Stimulated activated naive CD8-positive, alpha-beta T cell treated with anti-CD3 and anti-CD28 coated beads, Interleukin-15, Interleukin-2, amounts not matched to agents 100 ng/mL and 50 ng/mL, for 24 hours (primary cell): ENCODE results near the gene MRAP2.
"Not testable (repeated sequence)": the region's sequence is repeated elsewhere in the genome, so short reads cannot be mapped to it uniquely, and the experiment has no call there.

Experiments used
- H3K27ac Mint-ChIP-seq: one replicate; pipeline ENCODE4 v1.8.0; 2021; ENCODE audit warnings: mild to moderate bottlenecking, mixed read lengths
- H3K27me3 Mint-ChIP-seq: one replicate; pipeline ENCODE4 v1.8.0; 2021; ENCODE audit warnings: mixed read lengths
- H3K36me3 Mint-ChIP-seq: one replicate; pipeline ENCODE4 v1.8.0; 2021; ENCODE audit warnings: low read depth, mixed read lengths
- H3K4me1 Mint-ChIP-seq: one replicate; pipeline ENCODE4 v1.8.0; 2021; ENCODE audit warnings: low read depth, mixed read lengths
- H3K4me3 Mint-ChIP-seq: one replicate; pipeline ENCODE4 v1.8.0; 2021; ENCODE audit warnings: mild to moderate bottlenecking, mixed read lengths
- H3K9me3 Mint-ChIP-seq: one replicate; pipeline ENCODE4 v1.8.0; 2021; ENCODE audit warnings: mixed read lengths

MRAP2 gene

DNA sequence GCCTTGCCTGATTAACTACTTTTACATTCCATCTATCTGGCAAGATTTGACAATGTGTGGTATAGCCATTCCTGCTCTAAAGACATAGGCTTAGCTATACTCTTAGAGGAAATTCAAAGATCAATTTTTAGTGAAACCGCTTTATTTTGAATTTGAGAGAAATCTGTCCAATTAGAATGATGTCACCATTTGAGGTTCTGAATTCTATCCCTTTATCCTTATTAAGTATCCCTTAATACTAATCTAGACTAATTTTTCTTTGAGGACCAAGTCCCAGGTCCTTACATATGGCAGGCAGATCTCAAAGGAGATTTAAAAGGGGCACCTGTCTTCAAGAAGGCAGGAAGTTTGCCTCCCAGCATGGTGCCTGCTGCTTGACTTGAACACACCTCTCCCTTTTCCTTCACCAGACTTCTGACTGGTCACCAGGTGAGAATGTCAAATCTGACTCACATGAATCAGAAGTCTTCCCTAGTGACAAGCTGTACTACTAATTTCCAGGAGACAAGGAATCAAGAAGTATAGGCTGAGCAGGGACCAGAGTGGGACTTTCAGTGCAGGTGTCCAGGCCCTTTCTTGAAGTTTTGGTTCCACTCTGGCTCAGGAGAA, 15.0 kb upstream of the MRAP2 start:
- H3K4me1 Mint-ChIP-seq = no peaks in the 10 kb centered on the region
- H3K4me3 Mint-ChIP-seq = no peak overlapping the region
- H3K9me3 Mint-ChIP-seq = no peaks in the 10 kb centered on the region
- H3K27me3 Mint-ChIP-seq = peaks cover 7% of the 10 kb centered on the region
- H3K36me3 Mint-ChIP-seq = no peaks in the 10 kb centered on the region
- no peak overlapping the region for H3K27ac Mint-ChIP-seq

DNA sequence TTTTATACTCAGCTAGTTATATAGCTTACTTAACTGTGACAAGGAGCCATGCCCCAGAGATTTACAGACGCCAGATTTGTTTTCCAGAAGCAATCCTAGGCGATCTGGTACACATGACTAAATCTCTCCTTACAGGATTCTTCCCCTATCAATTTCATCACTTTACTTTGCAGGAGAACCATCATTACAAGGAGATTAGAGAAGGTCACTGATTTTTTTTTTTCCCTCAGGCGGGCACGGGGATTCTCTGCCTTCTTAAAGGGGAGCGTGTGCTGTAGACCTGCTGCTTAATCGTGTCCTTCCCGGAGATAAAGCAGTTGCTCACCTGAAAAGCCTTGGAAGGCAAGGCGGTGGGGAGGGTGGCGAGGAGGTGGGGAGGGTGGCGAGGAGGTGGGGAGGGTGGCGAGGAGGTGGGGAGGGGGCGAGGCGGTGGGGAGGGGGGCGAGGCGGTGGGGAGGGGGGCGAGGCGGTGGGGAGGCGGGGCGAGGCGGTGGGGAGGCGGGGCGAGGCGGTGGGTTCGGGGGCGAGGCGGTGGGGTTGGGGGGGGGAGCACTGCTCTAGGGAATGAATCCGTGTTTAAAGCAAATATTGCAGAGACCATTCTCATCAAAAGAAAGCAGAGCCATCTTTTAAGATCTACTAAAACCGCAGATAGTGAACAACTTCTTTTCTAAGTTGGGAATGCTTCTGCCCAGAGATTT, 14.3 kb upstream of the MRAP2 start:
- Mint-ChIP-seq H3K9me3 (no peaks in the 10 kb centered on the region), H3K27me3 (peaks cover 7% of the 10 kb centered on the region), H3K4me1 (no peaks in the 10 kb centered on the region), H3K36me3 (no peaks in the 10 kb centered on the region), H3K4me3 (no peak overlapping the region), H3K27ac (no peak overlapping the region)

DNA sequence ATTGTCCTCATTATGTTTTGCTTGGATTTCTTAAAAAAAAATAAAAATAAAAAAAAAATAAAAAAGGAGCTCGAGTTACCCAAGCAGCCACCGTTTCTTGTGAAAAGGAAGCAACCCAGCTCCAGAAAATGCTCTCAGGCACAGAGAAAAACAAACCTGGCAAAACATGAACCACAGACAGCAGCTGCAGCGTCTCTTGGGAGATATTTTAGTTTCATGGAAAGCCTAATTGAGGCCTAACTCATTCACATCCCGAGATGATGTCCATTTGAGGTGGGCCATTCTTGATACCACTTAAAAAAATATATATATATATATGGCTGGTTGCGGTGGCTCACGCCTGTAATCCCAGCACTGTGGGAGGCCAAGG, 13.7 kb upstream of the MRAP2 start:
- Mint-ChIP-seq H3K4me1 (no peaks in the 10 kb centered on the region), H3K4me3 (no peak overlapping the region), H3K9me3 (no peaks in the 10 kb centered on the region), H3K36me3 (no peaks in the 10 kb centered on the region), H3K27ac (no peak overlapping the region), H3K27me3 (peaks cover 7% of the 10 kb centered on the region)

DNA sequence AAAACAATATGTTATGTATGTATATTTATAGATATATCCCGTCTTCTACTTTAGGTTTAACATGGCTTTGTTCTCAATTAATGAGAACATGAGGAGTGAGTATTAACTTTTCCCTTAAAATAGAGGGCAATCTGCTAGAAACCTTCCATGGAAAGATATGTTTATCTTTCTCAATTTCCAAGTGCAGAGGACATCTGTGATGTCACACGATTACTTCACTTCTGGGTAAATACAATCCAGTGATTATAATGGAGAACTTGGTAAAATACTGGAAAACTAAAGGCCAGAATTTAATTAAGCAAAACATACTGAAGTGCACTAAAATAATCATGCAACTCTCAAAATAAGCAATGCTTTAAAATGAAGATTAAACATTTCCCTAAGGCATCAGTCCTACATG, 11.9 kb upstream of the MRAP2 start:
- H3K36me3 Mint-ChIP-seq = no peaks in the 10 kb centered on the region
- H3K27me3 Mint-ChIP-seq = peaks cover 12% of the 10 kb centered on the region

DNA sequence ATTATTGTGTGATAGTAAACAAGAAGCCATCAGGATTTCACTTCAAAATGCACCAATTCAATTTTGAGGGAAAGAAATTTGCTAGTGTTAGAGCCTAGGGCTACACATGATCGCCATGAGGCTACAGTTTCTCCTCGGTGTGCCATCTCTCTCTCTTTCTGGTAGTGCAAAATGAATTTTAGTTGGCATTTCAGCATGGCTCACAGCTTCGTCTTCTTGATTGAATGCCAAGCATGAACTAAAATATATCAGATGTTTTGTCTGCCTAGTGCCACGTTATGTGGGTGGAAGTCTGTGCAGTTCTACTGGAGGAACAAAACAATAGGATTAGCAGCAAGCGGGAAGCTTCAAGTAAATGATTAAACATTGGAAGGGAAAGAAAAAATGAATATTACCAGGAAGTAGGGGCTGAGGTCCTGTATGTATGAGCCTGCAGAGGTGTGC, 6.8 kb upstream of the MRAP2 start:
- Mint-ChIP-seq H3K27me3 (peaks cover 27% of the 10 kb centered on the region), H3K9me3 (peaks cover 6% of the 10 kb centered on the region), H3K36me3 (no peaks in the 10 kb centered on the region), H3K4me3 (no peak overlapping the region), H3K4me1 (no peaks in the 10 kb centered on the region), H3K27ac (no peak overlapping the region)

More for the DNA sequence above, 11.9 kb upstream of the MRAP2 start:
- no peaks in the 10 kb centered on the region for H3K4me1 Mint-ChIP-seq
- peaks cover 6% of the 10 kb centered on the region for H3K9me3 Mint-ChIP-seq
- H3K27ac Mint-ChIP-seq = no peak overlapping the region
- H3K4me3 Mint-ChIP-seq = no peak overlapping the region

DNA sequence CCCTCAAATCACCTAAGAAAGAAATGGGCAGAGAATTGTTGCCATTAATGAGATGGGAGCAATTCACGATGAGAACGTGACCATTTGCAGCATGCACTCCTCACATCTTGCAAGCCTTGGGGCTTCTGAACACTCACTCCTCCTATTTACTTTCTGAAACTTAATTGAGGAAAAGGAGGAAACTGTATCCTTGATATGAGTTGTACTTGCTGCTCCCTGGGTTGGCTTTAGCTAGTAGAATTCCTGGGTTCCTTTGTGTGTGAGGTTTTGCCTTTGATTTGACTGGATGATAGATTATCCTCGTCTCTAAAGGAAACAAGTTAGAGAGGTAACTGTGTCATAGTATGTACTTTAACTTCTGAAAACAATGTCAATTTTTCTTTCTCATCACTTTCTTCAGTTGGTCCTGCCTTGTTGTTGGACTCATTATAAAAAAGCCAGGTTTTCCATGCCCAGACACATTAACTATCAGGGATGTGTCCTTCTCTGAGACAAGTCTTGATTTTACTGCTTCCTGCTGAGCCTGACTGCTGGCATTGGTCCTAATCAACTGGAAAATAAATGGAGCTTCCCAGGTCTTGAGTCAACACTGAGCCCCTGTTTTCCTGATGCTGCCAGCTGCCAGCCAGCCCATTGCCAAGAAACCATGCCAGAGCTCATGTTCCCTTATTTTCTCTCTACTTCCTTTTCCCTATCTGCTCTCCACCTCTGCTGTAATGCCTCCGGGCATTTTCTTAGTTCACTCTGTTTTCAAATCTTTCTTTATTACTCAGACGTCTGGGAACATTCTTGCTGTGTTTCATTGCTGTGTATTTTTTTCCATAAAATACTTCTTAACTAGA, 6.0 kb upstream of the MRAP2 start:
- Mint-ChIP-seq H3K36me3 (no peaks in the 10 kb centered on the region), H3K4me1 (no peaks in the 10 kb centered on the region), H3K27ac (no peak overlapping the region), H3K27me3 (peaks cover 36% of the 10 kb centered on the region), H3K4me3 (no peak overlapping the region), H3K9me3 (peaks cover 6% of the 10 kb centered on the region)

DNA sequence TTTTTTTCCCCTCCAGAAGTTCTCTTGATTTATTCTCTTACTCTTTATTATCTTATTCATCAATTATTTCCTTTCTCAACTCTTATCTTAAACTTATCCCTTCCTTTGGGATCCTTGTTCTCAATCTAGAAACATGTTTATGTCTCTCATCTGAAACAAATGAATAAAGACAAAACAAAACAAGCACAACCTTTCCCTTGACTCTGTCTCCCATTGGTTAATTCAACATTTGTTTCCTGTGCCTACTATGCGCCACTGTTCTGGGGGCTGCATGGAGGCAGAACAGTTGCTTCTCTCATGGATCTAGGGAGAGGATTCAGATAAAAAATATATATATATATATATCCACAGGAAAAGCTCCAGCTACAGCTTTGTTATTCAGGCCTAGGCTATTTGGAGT, 5.2 kb upstream of the MRAP2 start:
- Mint-ChIP-seq H3K27ac (no peak overlapping the region), H3K4me3 (no peak overlapping the region), H3K27me3 (peaks cover 43% of the 10 kb centered on the region), H3K4me1 (no peaks in the 10 kb centered on the region), H3K36me3 (no peaks in the 10 kb centered on the region), H3K9me3 (peaks cover 6% of the 10 kb centered on the region)

DNA sequence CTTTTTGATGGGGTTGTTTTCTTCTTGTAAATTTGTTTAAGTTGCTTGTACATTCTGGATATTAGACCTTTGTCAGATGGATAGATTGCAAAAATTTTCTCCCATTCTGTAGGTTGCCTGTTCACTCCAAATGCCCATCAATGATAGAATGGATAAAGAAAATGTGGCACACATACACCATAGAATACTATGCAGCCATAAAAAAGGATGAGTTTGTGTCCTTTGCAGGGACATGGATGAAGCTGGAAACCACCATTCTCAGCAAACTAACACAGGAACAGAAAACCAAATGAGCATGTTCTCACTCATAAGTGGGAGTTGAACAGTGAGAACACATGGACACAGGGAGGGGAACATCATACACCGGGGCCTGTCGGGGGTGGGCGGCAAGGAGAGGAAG, 1.6 kb upstream of the MRAP2 start:
- H3K4me1 Mint-ChIP-seq, H3K27ac Mint-ChIP-seq, H3K36me3 Mint-ChIP-seq, H3K4me3 Mint-ChIP-seq, H3K9me3 Mint-ChIP-seq: not testable (repeated sequence)
- H3K27me3 Mint-ChIP-seq = peaks cover 59% of the 10 kb centered on the region

DNA sequence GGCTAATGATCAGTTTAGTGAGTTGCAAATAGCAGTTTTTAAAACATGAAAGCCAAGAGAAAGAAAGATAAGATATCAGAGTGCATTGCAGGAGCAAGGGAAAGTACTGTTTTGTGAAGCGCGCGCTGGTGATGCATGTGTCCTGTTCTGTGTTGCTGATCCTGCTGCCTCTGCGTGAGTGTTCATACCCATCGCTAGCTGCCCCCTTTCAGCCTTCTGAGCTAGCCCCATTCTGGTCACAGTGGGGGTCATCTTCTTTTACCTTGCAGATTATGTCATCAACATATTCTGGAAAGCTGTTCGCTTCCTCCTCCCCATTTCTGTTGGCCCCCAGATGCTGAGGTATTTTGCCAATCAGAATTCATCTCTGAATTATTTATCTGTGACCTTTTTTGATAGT, 1.9 kb downstream of the MRAP2 start:
- no peak overlapping the region for H3K4me3 Mint-ChIP-seq
- peaks cover 54% of the 10 kb centered on the region for H3K27me3 Mint-ChIP-seq

DNA sequence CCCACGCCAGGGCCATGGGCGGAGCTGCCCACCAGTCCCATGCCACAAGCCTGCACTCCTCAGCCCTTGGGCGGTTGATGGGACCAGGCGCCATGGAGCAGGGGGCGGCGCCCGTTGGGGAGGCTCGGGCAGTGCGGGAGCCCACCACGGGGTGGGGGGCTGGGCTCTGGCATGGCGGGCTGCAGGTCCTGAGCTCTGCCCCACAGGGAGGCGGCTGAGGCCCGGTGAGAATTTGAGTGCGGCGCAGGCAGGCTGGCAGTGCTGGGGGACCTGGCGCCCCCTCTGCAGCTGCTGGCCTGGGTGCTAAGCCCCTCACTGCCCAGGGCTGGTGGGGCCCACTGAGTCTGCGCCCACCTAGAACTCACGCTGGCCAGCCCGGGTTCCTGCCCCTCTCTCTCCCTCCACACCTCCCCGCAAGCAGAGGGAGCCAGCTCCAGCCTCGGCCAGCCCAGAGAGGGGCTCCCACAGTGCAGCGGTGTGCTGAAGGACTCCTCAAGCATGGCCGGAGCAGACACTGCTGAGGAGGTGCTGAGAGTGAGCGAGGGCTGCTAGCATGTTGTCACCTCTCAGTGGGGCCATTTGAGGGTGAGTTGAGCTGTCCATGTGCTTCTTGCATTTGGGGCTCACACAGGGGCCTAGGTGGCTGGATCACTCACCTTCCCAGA, 4.0 kb downstream of the MRAP2 start:
- no peak overlapping the region for H3K4me3 Mint-ChIP-seq

More for the DNA sequence above, 1.9 kb downstream of the MRAP2 start:
- Mint-ChIP-seq H3K9me3 (no peaks in the 10 kb centered on the region), H3K27ac (no peak overlapping the region), H3K36me3 (no peaks in the 10 kb centered on the region), H3K4me1 (no peaks in the 10 kb centered on the region)

DNA sequence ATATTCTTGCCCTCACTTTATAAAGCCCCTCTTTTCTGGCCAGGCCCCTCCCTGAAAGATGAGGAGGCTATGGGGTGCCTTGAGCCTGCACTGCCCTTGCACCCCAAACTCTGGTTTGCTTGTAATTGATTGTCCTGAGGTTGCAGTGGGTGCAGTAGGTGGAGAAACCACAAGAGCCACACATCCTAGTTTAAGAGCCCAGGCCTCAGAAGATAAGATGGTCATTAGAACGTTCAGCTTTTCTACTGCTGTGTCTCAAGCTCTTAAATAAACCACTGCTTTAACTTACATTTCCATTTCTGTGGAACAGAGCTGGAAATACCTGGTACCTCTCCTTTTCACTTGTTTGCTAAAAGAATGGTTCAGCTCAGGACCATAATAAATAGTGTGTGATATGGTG, 9.0 kb downstream of the MRAP2 start:
- H3K27ac Mint-ChIP-seq = no peak overlapping the region
- H3K9me3 Mint-ChIP-seq = no peaks in the 10 kb centered on the region
- H3K27me3 Mint-ChIP-seq = peaks cover 7% of the 10 kb centered on the region
- H3K4me1 Mint-ChIP-seq = no peaks in the 10 kb centered on the region
- no peak overlapping the region for H3K4me3 Mint-ChIP-seq
- H3K36me3 Mint-ChIP-seq = no peaks in the 10 kb centered on the region

More for the DNA sequence above, 4.0 kb downstream of the MRAP2 start:
- no peak overlapping the region for H3K27ac Mint-ChIP-seq
- peaks cover 39% of the 10 kb centered on the region for H3K27me3 Mint-ChIP-seq
- no peaks in the 10 kb centered on the region for H3K9me3 Mint-ChIP-seq
- no peaks in the 10 kb centered on the region for H3K4me1 Mint-ChIP-seq
- no peaks in the 10 kb centered on the region for H3K36me3 Mint-ChIP-seq

DNA sequence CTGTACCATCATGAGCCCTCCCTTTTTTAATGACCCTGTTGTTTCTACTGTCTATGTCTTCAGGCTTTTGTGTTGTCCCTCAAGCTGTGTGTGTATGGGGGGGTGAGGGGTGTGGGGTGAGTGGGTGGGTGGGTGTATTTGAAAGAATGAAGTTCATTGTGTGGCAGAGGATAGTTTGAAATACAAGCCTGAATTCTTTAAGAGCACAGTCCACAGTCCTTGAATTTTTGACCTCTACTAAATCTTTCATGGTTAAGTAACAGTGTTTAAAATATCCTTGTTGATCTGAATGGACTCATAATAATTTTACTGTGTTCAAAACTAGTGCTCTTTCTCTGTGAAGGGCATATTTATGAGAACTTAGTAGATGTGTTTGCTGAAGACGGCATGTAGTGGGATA, 10.0 kb downstream of the MRAP2 start:
- H3K4me1 Mint-ChIP-seq = no peaks in the 10 kb centered on the region
- peaks cover 7% of the 10 kb centered on the region for H3K27me3 Mint-ChIP-seq
- no peaks in the 10 kb centered on the region for H3K9me3 Mint-ChIP-seq
- no peaks in the 10 kb centered on the region for H3K36me3 Mint-ChIP-seq
- H3K4me3 Mint-ChIP-seq = no peak overlapping the region
- H3K27ac Mint-ChIP-seq = no peak overlapping the region

DNA sequence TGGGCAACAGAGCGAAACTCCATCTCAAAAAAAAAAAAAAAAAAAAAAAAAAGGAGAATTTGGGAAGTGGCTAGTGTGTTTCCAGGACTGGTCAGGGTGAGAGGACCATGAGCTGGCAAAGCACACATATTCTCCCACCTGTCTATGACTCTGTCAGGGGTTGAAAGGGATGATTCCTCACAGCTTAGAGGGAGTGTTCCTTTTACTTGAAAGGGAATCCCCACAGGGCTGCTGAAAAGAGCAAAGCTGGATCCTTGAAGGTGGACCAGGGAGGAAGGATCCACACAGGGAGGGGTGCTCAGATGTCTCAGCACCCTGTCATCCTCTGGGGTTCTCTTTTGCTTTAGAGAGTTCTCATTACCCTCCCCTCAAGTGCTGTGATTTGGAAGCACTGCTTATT, 13.2 kb downstream of the MRAP2 start:
- no peaks in the 10 kb centered on the region for H3K27me3 Mint-ChIP-seq
- H3K9me3 Mint-ChIP-seq = no peaks in the 10 kb centered on the region

DNA sequence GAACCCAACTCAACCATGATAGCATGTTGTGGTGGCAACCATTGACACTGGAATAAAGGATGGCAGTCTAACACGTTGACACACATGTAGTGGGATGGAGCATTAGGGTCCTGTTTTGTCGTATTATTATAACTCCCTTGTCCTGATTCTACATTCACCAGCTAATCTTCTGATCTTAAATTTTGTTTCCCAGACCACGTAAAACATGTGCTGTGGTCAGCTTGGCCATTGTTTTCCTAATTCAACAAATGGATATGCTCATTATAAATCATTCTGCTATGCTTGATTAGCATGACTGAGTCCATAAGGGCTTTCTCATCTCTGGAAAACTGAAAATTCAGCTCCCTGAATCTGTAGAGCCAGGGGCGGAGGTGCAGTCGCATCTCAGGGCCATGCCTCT, 15.0 kb downstream of the MRAP2 start:
- H3K27ac Mint-ChIP-seq = no peak overlapping the region
- no peaks in the 10 kb centered on the region for H3K36me3 Mint-ChIP-seq
- no peak overlapping the region for H3K4me3 Mint-ChIP-seq
- no peaks in the 10 kb centered on the region for H3K27me3 Mint-ChIP-seq
- no peaks in the 10 kb centered on the region for H3K9me3 Mint-ChIP-seq
- H3K4me1 Mint-ChIP-seq = no peaks in the 10 kb centered on the region

More for the DNA sequence above, 13.2 kb downstream of the MRAP2 start:
- Mint-ChIP-seq H3K36me3 (no peaks in the 10 kb centered on the region), H3K4me3 (no peak overlapping the region), H3K27ac (no peak overlapping the region), H3K4me1 (no peaks in the 10 kb centered on the region)

DNA sequence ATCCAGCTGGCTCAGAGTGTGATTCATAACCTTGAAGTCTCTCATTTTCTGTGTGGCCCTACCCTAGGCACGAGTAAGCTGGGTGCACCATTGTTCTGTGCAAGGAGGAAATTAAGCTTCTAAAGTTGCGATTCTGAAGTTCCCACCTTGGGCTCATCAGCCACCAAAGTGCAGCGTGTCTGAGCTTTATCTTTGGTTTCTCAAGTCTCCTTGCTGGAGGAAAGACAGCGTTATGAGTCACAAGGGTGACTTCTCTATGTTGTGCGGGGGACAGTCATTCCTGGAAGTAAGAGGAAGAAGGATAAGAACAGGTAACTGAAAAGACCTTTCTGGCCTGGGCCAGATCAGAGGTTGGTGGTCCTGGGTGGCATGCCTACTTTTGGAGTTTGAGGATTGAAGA, 16.8 kb downstream of the MRAP2 start:
- H3K9me3 Mint-ChIP-seq = no peaks in the 10 kb centered on the region
- no peak overlapping the region for H3K27ac Mint-ChIP-seq
- no peaks in the 10 kb centered on the region for H3K36me3 Mint-ChIP-seq
- H3K4me1 Mint-ChIP-seq = no peaks in the 10 kb centered on the region
- H3K4me3 Mint-ChIP-seq = no peak overlapping the region
- peaks cover 4% of the 10 kb centered on the region for H3K27me3 Mint-ChIP-seq
